GM19351 (cell line): Measurements from ENCODE around the gene COL6A1.

Experiments
- ATAC-seq: cut with Tn5 transposase; IDR thresholded peaks from one replicate; pipeline ENCODE4 v1.9.1; 2021; ENCODE audit warnings: mild to moderate bottlenecking, moderate library complexity; ENCODE audit not compliant: unreplicated experiment

COL6A1 gene

DNA sequence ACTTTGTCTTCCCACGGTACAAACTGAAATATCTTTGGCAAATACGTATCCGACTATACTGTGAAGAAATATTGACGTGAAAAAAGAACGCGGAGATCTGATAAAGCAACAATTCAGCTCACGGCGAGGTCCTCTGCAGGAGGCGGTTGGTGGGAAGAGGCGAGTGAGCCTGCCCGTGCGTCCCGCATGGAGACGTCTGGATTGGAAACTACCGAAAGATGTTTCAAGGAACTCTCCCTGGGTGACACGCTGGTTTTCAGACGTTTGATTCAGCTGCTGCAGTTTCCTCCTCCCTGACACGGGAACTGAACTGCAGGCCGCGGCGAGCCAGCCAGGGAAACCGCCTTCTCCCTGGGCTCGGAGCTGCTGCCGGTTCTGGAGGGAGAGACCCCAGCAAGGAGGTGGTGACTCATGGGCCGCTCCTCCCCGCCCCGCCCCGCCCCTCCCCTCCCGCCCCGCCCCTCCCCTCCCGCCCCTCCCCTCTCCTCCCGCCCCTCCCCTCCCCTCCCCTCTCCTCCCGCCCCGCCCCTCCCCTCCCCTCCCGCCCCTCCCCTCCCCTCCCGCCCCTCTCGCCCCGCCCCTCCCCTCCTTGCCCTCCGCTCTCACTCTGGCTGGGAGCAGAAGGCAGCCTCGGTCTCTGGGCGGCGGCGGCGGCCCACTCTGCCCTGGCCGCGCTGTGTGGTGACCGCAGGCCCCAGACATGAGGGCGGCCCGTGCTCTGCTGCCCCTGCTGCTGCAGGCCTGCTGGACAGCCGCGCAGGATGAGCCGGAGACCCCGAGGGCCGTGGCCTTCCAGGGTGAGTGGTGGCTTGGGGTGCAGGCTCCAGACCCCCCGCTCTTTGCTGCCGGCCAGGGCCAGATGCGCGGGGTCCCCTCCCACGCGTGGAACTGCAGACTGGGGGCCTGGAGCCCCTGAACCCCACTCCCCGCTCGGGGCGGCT lies at the start of gene COL6A1:
TSS of gene COL6A1 (plus strand) at position 620 of the 941 bp plus-strand sequence. CDS start at position 701, 81 bp downstream.
- no peak for ATAC-seq

GRCh38 chr21:45932922-45933502 lies 48.6 kb upstream of the COL6A1 start:
- no peak for ATAC-seq

GRCh38 chr21:45934085-45934484 lies 47.5 kb upstream of the COL6A1 start:
- no peak for ATAC-seq

DNA sequence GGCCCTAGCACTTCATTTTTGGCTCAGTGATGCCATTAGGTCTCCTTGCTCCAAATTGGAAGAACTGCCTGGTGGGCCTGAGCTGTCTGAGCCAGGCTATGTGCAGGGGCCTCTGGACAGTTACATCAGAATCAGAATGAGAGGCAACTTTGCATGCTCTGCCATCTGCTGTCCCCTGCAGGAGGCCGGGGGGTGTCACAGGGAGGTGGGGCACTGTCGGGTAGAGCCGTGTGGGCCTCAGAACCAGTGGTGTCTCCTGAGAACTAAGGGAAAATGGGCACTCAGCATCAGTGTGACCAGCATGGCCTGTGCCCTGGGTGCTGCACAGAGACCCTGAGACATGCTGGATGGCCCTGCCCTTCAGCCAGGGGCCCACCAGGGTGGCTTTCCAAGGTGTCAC lies 47.0 kb upstream of the COL6A1 start:
- no peak for ATAC-seq

GRCh38 chr21:45935628-45936027 lies 45.9 kb upstream of the COL6A1 start:
- ATAC-seq = no peak

DNA sequence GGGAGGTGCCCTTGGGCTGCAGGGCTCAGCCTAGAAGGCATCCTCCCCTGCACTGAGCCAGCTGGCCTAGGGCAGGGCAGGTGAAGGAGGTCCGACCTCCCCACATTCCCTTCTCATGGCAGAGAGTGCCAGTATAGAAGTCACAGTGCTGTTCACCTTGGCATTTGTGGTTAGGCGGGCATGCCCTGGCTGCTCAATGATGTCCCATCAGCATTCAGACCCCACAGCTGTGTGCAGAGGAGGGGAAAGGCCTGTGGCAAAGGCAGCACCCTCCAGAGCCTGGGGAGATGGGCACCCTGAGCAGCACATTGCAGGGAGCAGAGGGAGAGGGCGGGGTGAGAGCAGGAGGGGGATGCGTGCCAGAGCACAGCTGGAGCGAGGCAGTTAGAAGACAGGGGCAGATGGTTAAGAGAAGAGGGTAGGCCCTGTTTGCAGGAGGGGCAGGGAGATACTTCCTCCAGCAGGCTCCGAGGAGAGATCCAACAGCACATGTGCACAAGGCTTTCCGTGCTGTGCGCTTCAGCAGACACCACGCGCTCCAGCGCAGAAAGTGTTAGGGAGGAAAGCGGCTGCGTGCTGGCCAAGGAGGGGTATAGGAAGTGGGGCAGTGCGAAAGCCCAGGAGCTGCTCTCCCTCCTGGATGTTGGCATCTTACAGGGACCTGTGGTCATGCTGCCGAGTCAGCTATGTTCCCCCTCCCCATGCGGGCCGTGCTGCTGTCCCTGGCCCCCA lies 43.7 kb upstream of the COL6A1 start:
- no peak for ATAC-seq

- no peak for ATAC-seq
Measured at GRCh38 chr21:45938453-45938755, 43.2 kb upstream of the COL6A1 start.

GRCh38 chr21:45938811-45939520 lies 42.6 kb upstream of the COL6A1 start:
- ATAC-seq = no peak

DNA sequence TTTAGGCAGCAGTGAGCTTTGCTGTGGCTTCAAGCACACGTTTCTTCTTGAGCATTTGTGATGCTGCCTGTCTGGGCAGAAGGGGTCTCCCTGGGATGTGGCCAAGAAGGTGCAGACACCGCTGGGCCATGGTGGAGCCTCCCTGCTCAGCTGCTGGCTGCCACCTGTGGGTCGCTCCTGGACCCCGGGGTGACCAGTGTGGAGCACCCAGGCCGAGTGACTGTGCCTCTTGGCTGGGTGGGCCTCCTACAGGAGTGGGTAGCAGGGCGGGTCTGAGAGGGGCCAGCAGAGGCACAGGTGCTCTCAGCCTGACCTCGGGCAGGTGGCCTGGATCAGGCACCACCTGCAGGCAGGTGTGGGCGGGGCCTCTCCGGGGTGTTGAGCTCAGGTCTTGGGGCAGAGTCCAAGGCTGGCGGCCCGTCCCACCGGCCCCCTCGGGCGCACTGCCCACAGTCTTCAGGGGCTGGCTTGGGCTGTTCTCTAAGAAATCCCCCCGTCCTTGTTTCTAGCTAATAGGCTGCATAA lies 42.0 kb upstream of the COL6A1 start:
- ATAC-seq = no peak

DNA sequence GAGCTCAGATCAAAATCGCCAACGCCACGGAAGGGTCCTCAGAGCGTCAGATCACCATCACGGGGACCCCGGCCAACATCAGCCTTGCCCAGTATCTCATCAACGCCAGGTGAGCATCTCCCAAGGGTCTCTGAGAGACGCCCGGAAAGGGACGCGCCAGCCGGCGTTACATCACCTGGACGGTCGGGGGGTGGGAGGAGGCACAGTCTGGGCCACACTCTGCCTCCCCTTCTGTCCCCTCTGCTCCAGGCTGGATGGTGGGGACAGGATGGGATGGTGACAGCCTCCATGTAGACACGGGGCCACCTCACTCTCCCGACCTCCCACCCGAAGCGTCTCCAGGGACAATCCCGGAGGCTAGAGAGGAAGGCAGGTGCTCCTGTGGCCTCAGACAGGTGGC lies 41.5 kb upstream of the COL6A1 start:
- ATAC-seq = no peak

- no peak for ATAC-seq
Measured at GRCh38 chr21:45940621-45941337, 40.8 kb upstream of the COL6A1 start.

GRCh38 chr21:45941338-45941710 lies 40.2 kb upstream of the COL6A1 start:
- ATAC-seq = no peak

- ATAC-seq = no peak
Measured at GRCh38 chr21:45941717-45942546, 39.6 kb upstream of the COL6A1 start.

GRCh38 chr21:45942755-45943629 lies 38.6 kb upstream of the COL6A1 start:
- ATAC-seq = no peak

DNA sequence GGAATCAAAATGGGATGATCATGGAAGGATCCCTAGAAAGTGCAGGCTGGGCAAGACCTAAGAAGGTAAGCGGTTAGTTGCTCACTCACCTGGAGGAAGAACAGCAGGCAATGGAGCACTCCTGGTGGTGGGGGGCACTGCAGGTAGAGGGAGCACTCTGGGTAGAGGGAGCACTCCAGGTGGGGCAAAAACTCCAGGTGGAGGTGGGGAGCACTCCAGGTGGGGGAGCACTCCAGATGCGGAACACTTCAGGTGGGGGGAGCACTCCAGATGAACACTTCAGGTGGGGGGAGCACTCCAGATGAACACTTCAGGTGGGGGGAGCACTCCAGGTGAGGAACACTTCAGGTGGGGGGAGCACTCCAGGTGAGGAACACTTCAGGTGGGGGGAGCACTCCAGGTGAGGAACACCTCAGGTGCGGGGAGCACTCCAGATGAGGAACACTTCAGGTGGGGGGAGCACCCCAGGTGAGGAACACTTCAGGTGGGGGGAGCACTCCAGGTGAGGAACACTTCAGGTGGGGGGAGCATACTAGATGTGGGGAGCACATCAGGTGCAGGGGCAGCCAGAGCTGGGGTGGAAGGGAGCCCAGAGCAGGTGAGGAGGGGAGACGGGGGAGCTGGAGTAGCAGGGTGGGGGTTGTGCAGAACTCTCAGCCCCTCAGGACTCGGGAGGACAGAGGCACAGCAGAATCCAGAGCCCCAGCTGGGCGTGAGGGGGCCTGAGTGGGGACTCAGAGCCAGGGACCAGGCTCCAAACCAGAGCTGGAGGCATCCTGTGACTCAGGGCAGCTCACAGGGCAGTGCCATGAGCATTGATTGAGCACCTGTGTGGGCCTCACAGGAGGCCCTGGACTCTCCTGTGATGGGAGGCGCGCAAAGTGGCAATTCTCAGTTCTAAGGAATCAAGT lies 37.7 kb upstream of the COL6A1 start:
- ATAC-seq = no peak

GRCh38 chr21:45944601-45945000 lies 37.0 kb upstream of the COL6A1 start:
- ATAC-seq = no peak

DNA sequence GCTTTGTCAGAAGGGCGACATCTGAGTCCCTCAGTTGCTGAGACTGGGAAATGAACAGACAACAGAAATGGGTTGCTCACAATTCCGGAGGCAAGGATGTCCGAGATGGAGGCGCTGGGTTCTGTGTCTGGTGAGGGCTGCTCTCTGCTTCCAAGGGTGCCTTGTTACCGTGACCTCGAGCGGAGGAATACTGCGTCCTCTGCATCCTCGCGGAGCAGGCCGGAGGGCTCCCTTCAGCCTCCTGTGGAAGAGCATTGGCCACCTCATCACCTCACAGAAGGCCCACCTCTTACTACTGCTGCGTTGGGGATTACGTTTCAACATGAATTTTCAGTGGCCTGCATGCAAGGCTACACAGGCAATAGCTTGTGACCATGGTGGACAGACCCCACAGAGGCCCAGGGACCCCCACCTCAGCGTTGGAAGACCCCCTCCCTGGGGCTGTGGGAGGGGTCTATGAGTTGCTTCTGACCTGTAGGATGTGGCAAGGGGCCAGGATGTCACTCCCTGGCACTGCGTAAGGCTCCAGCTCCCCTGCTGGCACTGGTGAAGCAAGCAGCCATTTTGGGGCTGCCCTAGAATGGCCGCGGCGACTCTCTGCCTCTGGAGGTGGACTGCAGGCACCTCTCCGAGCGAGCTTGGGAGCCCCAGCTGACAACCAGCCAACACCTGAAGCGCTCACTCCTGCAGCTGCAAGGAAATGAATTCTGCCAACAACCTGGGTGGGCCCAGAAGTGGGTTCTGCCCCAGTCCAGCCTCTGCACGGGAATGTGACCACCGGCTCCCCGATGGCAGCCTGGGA lies 36.3 kb upstream of the COL6A1 start:
- ATAC-seq = no peak
